ENCODE results near the gene RASL11A.
"Not testable (repeated sequence)": the region's sequence is repeated elsewhere in the genome, so short reads cannot be mapped to it uniquely, and the experiment has no call there.

- not testable (repeated sequence) for TF ChIP-seq CTCF (IDR thresholded peaks at IDR 0.05; ENCODE audit: low read length); EZH2 (optimal IDR thresholded peaks at IDR 0.05; ENCODE audit: low read depth, low read length); EZH2phosphoT487 (IDR thresholded peaks at IDR 0.05; ENCODE audit: low read length)
These were observed 29.8 kb downstream of the RASL11A start for GRCh38 chr13:27300406-27300805.
